Tibial nerve (tissue), 4 donors: Measurements from ENCODE around the gene TRPV2.

Source experiments
- CTCF ChIP-seq, 5 experiments: fragments of 200-600 bp in 3 of 5; fragments of 450-650 bp in 2 of 5; sonication (generic) in 3 of 5; IDR thresholded peaks; one replicate each; pipeline ENCODE4 v1.5.1; 2016 to 2019; ENCODE audit warnings: antibody characterized with exemption in 5 of 5, mild to moderate bottlenecking in 3 of 5, moderate library complexity in 2 of 5
- EP300 ChIP-seq, 2 donors: sonication (generic); formaldehyde crosslinking; IDR thresholded peaks; one replicate each; pipeline ENCODE4 v1.6.1; 2017; ENCODE audit warnings: antibody characterized with exemption in 2 of 2, mild to moderate bottlenecking in 1 of 2
- POLR2A ChIP-seq, 2 donors: fragments of 450-650 bp; IDR thresholded peaks; one replicate each; pipeline ENCODE4 v1.6.1; 2017; ENCODE audit warnings: antibody characterized with exemption in 2 of 2, mild to moderate bottlenecking in 2 of 2, moderate library complexity in 2 of 2

GRCh38 chr17:16406742-16407674, 8.4 kb upstream of the TRPV2 start:
- no peak for TF ChIP-seq CTCF (IDR thresholded peaks at IDR 0.05)
- no peak for TF ChIP-seq EP300 (IDR thresholded peaks at IDR 0.05)
- TF ChIP-seq POLR2A (IDR thresholded peaks at IDR 0.05): no peak
